Uterus (tissue), 4 donors: ENCODE data around the gene SCYGR6. TPM values are rescaled to one million over a fixed set of nuclear protein-coding genes. Genes with fewer than 3 reads are reported as not detected.
"Not testable (repeated sequence)": the region's sequence is repeated elsewhere in the genome, so short reads cannot be mapped to it uniquely, and the experiment has no call there.

Experiments used
- DNase-seq, 2 donors: peaks; one replicate each; pipeline ENCODE4 v3.0.0-alpha.2; 2019 to 2020
- H3K27ac ChIP-seq, 2 donors: fragments of 200-600 bp; sonication (generic); 1 replicate in 1 of 2; 2 replicates in 1 of 2; pipeline ENCODE4 v1.5.1; 2016 to 2018
- H3K27me3 ChIP-seq, 2 donors: fragments of 200-600 bp; sonication (generic); one replicate each; pipeline ENCODE4 v1.5.1; 2018 to 2019; ENCODE audit warnings: control low read depth in 1 of 2
- H3K36me3 ChIP-seq, 2 donors: fragments of 200-600 bp; sonication (generic); one replicate each; pipeline ENCODE4 v1.5.1; 2019; ENCODE audit warnings: control low read depth in 1 of 2
- H3K4me1 ChIP-seq, 2 donors: fragments of 200-600 bp; sonication (generic); one replicate each; pipeline ENCODE4 v1.5.1; 2018 to 2019; ENCODE audit warnings: control low read depth in 1 of 2
- H3K4me3 ChIP-seq, 2 donors: fragments of 200-600 bp; sonication (generic); 1 replicate in 1 of 2; 2 replicates in 1 of 2; pipeline ENCODE4 v1.5.1; 2018 to 2019; ENCODE audit warnings: mild to moderate bottlenecking in 1 of 2
- H3K9me3 ChIP-seq, 2 donors: fragments of 200-600 bp; sonication (generic); one replicate each; pipeline ENCODE4 v1.5.1; 2019; ENCODE audit warnings: control low read depth in 1 of 2
- POLR2A ChIP-seq, 2 donors: fragments of 450-650 bp; IDR thresholded peaks; one replicate each; pipeline ENCODE4 v1.6.1; 2016; ENCODE audit warnings: antibody characterized with exemption in 2 of 2, mild to moderate bottlenecking in 1 of 2, moderate library complexity in 1 of 2
- intact Hi-C: fragments of 100-400 bp; cut with DNase I; formaldehyde crosslinking; loops from one replicate; pipeline ENCODE4 v1.15.1; 2023; ENCODE audit warnings: low total_unique reads
- total RNA-seq, 4 donors: library from RNA; depleted of rRNA in 3 of 4; stranded (reverse); fragments of >200 nt in 3 of 4; gene quantifications; one replicate each; pipeline versions ENCODE4 v1.1.0 to v1.2.4, GENCODE V29; 2014 to 2023
- TF ChIP-seq, protein P1 (sequence below), 4 experiments: fragments of 200-600 bp in 2 of 4; fragments of 450-650 bp in 2 of 4; sonication (generic) in 2 of 4; IDR thresholded peaks; one replicate each; pipeline ENCODE4 v1.5.1; 2016 to 2019; ENCODE audit warnings: antibody characterized with exemption in 4 of 4, mild to moderate bottlenecking in 2 of 4, moderate library complexity in 1 of 4
- donor health status: DM: yes; HTN: yes; CAD: no.

Gene SCYGR6
- total RNA-seq, 4 donors from 2014 or later, result not detected

- Histone ChIP-seq H3K27me3 (no peaks in the 10 kb centered on the region), H3K4me3 (no peak overlapping the region), H3K4me1 (no peaks in the 10 kb centered on the region), H3K36me3 (no peaks in the 10 kb centered on the region), H3K9me3 (no peaks in the 10 kb centered on the region), H3K27ac (no peak overlapping the region)
- TF ChIP-seq, protein P1, sequence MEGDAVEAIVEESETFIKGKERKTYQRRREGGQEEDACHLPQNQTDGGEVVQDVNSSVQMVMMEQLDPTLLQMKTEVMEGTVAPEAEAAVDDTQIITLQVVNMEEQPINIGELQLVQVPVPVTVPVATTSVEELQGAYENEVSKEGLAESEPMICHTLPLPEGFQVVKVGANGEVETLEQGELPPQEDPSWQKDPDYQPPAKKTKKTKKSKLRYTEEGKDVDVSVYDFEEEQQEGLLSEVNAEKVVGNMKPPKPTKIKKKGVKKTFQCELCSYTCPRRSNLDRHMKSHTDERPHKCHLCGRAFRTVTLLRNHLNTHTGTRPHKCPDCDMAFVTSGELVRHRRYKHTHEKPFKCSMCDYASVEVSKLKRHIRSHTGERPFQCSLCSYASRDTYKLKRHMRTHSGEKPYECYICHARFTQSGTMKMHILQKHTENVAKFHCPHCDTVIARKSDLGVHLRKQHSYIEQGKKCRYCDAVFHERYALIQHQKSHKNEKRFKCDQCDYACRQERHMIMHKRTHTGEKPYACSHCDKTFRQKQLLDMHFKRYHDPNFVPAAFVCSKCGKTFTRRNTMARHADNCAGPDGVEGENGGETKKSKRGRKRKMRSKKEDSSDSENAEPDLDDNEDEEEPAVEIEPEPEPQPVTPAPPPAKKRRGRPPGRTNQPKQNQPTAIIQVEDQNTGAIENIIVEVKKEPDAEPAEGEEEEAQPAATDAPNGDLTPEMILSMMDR (IDR thresholded peaks at IDR 0.05), result no peak
- no peak for TF ChIP-seq POLR2A (IDR thresholded peaks at IDR 0.05)
- intact Hi-C loops, result no loop called here
- no peak for DNase-seq
Measured at GRCh38 chr2:227765788-227766372, 41.3 kb upstream of the SCYGR6 start.

DNA sequence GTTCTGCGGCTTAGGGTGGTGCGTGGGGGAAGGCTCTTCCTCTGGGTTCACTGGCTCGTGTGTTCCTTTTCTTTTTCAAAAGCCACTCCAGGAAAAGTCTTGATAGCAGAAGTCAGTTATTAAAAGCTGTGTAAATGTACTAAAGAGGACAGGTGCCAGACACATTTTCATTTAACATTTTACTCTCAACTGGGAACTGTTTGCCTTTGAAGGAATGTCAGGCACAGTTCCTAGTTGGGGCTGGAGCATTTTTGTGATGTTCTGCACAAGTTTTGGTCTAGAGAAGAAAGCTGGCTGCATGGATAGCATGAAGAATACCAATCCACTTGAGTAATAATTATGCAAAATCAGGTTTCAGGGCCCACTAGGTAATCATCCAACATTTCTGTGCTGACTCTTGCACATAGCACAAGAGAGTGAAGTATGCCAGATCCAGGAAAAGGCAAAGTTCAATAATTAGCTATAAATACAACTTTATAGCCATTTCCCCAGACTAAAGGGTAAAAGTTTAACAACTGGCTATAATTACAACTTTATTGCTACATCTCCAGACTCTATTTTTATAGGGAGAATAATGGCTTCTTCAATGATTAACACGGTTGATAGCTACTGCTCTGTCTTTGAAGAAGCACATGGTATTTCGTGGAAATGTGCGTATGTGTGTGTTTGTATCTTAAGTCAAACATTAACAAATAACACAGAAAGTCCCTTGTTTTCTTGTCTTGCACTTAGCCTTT lies 37.4 kb upstream of the SCYGR6 start:
- TF ChIP-seq, protein P1 (IDR thresholded peaks at IDR 0.05), result no peak
- TF ChIP-seq POLR2A (IDR thresholded peaks at IDR 0.05), result no peak
- H3K36me3 ChIP-seq, result no peaks in the 10 kb centered on the region
- H3K27ac ChIP-seq, result no peak overlapping the region
- intact Hi-C loops, result no loop called here
- no peaks in the 10 kb centered on the region for H3K9me3 ChIP-seq
- H3K27me3 ChIP-seq, result no peaks in the 10 kb centered on the region
- H3K4me1 ChIP-seq, result no peaks in the 10 kb centered on the region
- no peak for DNase-seq
- no peak overlapping the region for H3K4me3 ChIP-seq

GRCh38 chr2:227759411-227760118 lies 35.0 kb upstream of the SCYGR6 start:
- DNase-seq, result no peak
- H3K4me1 ChIP-seq, result no peaks in the 10 kb centered on the region
- no peak overlapping the region for H3K4me3 ChIP-seq
- no peak for TF ChIP-seq POLR2A (IDR thresholded peaks at IDR 0.05)
- TF ChIP-seq, protein P1 (IDR thresholded peaks at IDR 0.05), result no peak
- H3K27me3 ChIP-seq, result no peaks in the 10 kb centered on the region
- no peaks in the 10 kb centered on the region for H3K36me3 ChIP-seq
- H3K27ac ChIP-seq, result no peak overlapping the region
- intact Hi-C loops, result no loop called here
- no peaks in the 10 kb centered on the region for H3K9me3 ChIP-seq

GRCh38 chr2:227756261-227756660 lies 31.7 kb upstream of the SCYGR6 start:
- H3K4me1 ChIP-seq, H3K36me3 ChIP-seq, intact Hi-C loops, H3K27ac ChIP-seq, H3K27me3 ChIP-seq, H3K4me3 ChIP-seq, DNase-seq, H3K9me3 ChIP-seq: not testable (repeated sequence)

- Histone ChIP-seq H3K4me3 (no peak overlapping the region), H3K4me1 (no peaks in the 10 kb centered on the region), H3K27me3 (no peaks in the 10 kb centered on the region), H3K9me3 (no peaks in the 10 kb centered on the region), H3K27ac (no peak overlapping the region), H3K36me3 (no peaks in the 10 kb centered on the region)
- no peak for DNase-seq
- TF ChIP-seq POLR2A (IDR thresholded peaks at IDR 0.05), result no peak
- TF ChIP-seq, protein P1 (IDR thresholded peaks at IDR 0.05), result no peak
- intact Hi-C loops, result no loop called here
Measured at GRCh38 chr2:227748079-227748478, 23.5 kb upstream of the SCYGR6 start.
